ENCODE results near the gene ADAM17.

- TF ChIP-seq TARDBP (IDR thresholded peaks at IDR 0.05) (no peak), ARNT (IDR thresholded peaks at IDR 0.05) (no peak), SP1 (IDR thresholded peaks at IDR 0.05) (no peak), NFRKB (IDR thresholded peaks at IDR 0.05) (no peak), LEF1 (IDR thresholded peaks at IDR 0.05; ENCODE audit: borderline replicate concordance) (no peak), BHLHE40 (IDR thresholded peaks at IDR 0.05; ENCODE audit: borderline replicate concordance) (no peak), SUZ12 (IDR thresholded peaks at IDR 0.05) (no peak), ZNF384 (IDR thresholded peaks at IDR 0.05) (no peak), CTBP1 (IDR thresholded peaks at IDR 0.05; ENCODE audit: borderline replicate concordance) (no peak), ELF4 (IDR thresholded peaks at IDR 0.05) (no peak), FOXK2 (IDR thresholded peaks at IDR 0.05) (no peak), FOXA1 (IDR thresholded peaks at IDR 0.05) (no peak)
Observed at GRCh38 chr2:9570182-9571060, 14.8 kb upstream of the ADAM17 start.

Data from HEK293T (cell line).